ENCODE measurements around the gene VPS13D. TPM values are rescaled to one million over a fixed set of nuclear protein-coding genes. Genes with fewer than 3 reads are reported as not detected.

VPS13D gene
- total RNA-seq, 1 experiment from 2014 or later = 31.6 TPM

- Histone ChIP-seq H4K20me1 (ENCODE audit: insufficient read depth) (no peaks in the 10 kb centered on the region), H3K9me2 (ENCODE audit: insufficient read depth) (no peaks in the 10 kb centered on the region), H3K36me3 (ENCODE audit: control insufficient read depth in 1 of 2, insufficient read depth in 2 of 2, low read length in 2 of 2) (no peaks in the 10 kb centered on the region), H2AFZ (ENCODE audit: low read depth, low read length, poor library complexity, severe bottlenecking) (no peak overlapping the region), H3K9me3 (ENCODE audit: control insufficient read depth in 1 of 2, insufficient read depth in 1 of 2, low read depth in 1 of 2, low read length in 2 of 2) (no peaks in the 10 kb centered on the region), H3K27me3 (ENCODE audit: insufficient read depth, low read length) (no peaks in the 10 kb centered on the region), H3K79me2 (ENCODE audit: insufficient read depth, low read length) (no peaks in the 10 kb centered on the region), H3K4me3 (replicated peaks in 1 of 2; ENCODE audit: low read depth in 1 of 2, low read length in 2 of 2) (no peak overlapping the region), H3K9ac (ENCODE audit: low read length) (no peak overlapping the region), H3K4me1 (ENCODE audit: control insufficient read depth in 1 of 2, insufficient read depth in 2 of 2, low read length in 2 of 2) (peaks cover 6 to 9% of the 10 kb centered on the region in 2 experiments; a peak in 3 of 4 replicates), H3K4me2 (ENCODE audit: low read length) (no peak overlapping the region), H3K27ac (ENCODE audit: low read depth, low read length) (no peak overlapping the region)
- no peak for DNase-seq (ENCODE audit: low read depth, low spot score)
- RAD21 ChIA-PET (ENCODE audit: low non-redundant PET in 1 of 2, low total read pairs in 2 of 2, uncharacterized antibody in 2 of 2, unreplicated experiment in 2 of 2) = no interaction called here
- no TSS peak for BruUV-seq (replicated peaks)
- POLR2A ChIA-PET = no interaction called here
- CTCF ChIA-PET = interaction anchor here (3.1 to 6.0 kb wide), 2 partner anchors 80 kb away, joined by 42 to 45 read pairs; no protein-coding TSS in a partner anchor
- no peak for ATAC-seq
- intact Hi-C loops (cut with micrococcal nuclease) = loop anchor here (10.0 kb wide), 1 partner anchor 370 kb away; no protein-coding TSS in a partner anchor
- no peak for TF ChIP-seq CEBPB (IDR thresholded peaks at IDR 0.05; ENCODE audit: low read depth)
- no peak for TF ChIP-seq TCF7L2 (IDR thresholded peaks at IDR 0.05; ENCODE audit: borderline replicate concordance, extremely low read depth, insufficient read depth, insufficient read length)
- TF ChIP-seq FOSL1 (IDR thresholded peaks at IDR 0.05; ENCODE audit: low read depth) = no peak
- TF ChIP-seq SP1 (IDR thresholded peaks at IDR 0.05; ENCODE audit: low read depth) = no peak
- TF ChIP-seq EZH2phosphoT487 (IDR thresholded peaks at IDR 0.05; ENCODE audit: borderline replicate concordance) = no peak
- no peak for TF ChIP-seq POLR2A (IDR thresholded peaks at IDR 0.05; ENCODE audit: borderline replicate concordance, extremely low read depth, insufficient read depth, insufficient read length)
- TF ChIP-seq EGR1 (IDR thresholded peaks at IDR 0.05; ENCODE audit: low read depth) = no peak
- TF ChIP-seq CBX3 (IDR thresholded peaks at IDR 0.05; ENCODE audit: low read depth) = no peak
- TF ChIP-seq, protein P1, sequence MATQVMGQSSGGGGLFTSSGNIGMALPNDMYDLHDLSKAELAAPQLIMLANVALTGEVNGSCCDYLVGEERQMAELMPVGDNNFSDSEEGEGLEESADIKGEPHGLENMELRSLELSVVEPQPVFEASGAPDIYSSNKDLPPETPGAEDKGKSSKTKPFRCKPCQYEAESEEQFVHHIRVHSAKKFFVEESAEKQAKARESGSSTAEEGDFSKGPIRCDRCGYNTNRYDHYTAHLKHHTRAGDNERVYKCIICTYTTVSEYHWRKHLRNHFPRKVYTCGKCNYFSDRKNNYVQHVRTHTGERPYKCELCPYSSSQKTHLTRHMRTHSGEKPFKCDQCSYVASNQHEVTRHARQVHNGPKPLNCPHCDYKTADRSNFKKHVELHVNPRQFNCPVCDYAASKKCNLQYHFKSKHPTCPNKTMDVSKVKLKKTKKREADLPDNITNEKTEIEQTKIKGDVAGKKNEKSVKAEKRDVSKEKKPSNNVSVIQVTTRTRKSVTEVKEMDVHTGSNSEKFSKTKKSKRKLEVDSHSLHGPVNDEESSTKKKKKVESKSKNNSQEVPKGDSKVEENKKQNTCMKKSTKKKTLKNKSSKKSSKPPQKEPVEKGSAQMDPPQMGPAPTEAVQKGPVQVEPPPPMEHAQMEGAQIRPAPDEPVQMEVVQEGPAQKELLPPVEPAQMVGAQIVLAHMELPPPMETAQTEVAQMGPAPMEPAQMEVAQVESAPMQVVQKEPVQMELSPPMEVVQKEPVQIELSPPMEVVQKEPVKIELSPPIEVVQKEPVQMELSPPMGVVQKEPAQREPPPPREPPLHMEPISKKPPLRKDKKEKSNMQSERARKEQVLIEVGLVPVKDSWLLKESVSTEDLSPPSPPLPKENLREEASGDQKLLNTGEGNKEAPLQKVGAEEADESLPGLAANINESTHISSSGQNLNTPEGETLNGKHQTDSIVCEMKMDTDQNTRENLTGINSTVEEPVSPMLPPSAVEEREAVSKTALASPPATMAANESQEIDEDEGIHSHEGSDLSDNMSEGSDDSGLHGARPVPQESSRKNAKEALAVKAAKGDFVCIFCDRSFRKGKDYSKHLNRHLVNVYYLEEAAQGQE (IDR thresholded peaks at IDR 0.05; ENCODE audit: low read depth) = no peak
- TF ChIP-seq EZH2 (IDR thresholded peaks at IDR 0.05) = no peak
- no peak for TF ChIP-seq ATF3 (IDR thresholded peaks at IDR 0.05)
- TF ChIP-seq, protein P2, sequence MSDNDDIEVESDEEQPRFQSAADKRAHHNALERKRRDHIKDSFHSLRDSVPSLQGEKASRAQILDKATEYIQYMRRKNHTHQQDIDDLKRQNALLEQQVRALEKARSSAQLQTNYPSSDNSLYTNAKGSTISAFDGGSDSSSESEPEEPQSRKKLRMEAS (IDR thresholded peaks at IDR 0.05) = no peak
- TF ChIP-seq, protein P3, sequence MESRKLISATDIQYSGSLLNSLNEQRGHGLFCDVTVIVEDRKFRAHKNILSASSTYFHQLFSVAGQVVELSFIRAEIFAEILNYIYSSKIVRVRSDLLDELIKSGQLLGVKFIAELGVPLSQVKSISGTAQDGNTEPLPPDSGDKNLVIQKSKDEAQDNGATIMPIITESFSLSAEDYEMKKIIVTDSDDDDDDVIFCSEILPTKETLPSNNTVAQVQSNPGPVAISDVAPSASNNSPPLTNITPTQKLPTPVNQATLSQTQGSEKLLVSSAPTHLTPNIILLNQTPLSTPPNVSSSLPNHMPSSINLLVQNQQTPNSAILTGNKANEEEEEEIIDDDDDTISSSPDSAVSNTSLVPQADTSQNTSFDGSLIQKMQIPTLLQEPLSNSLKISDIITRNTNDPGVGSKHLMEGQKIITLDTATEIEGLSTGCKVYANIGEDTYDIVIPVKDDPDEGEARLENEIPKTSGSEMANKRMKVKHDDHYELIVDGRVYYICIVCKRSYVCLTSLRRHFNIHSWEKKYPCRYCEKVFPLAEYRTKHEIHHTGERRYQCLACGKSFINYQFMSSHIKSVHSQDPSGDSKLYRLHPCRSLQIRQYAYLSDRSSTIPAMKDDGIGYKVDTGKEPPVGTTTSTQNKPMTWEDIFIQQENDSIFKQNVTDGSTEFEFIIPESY (IDR thresholded peaks at IDR 0.05; ENCODE audit: extremely low read depth, insufficient replicate concordance, low read length) = no peak
- TF ChIP-seq POLR2AphosphoS5 (IDR thresholded peaks at IDR 0.05; ENCODE audit: low read depth, low read length) = no peak
Observed at GRCh38 chr1:12204754-12205658, 24.8 kb upstream of the VPS13D start.

Measured in HCT116 (cell line).